RWPE1 (cell line): ENCODE measurements around the gene DIO3.

Experiments used
- CTCF ChIA-PET: fragments of 350-600 bp; sonication (Branson Sonifier 250); formaldehyde crosslinking; extraction: SDS; loops from one replicate; lab custom pipeline; 2021; lab: Yijun Ruan, JAX
- POLR2A ChIA-PET: fragments of 400-600 bp; formaldehyde crosslinking; extraction: SDS; loops from one replicate; lab custom pipeline; 2020; ENCODE audit warnings: antibody characterized with exemption; ENCODE audit not compliant: low non-redundant PET; lab: Yijun Ruan, JAX
- DNase-seq: peaks from one replicate; pipeline ENCODE4 v3.0.0; 2012; ENCODE audit warnings: low spot score
- H3K27ac ChIP-seq: fragments of 450-650 bp; 2 replicates; pipeline ENCODE4 v1.5.1; 2017
- CTCF ChIP-seq: fragments of 450-650 bp; conservative IDR thresholded peaks from 2 replicates; pipeline ENCODE4 v1.5.1; 2017; ENCODE audit warnings: low read depth, mild to moderate bottlenecking

Gene DIO3

GRCh38 chr14:101600336-101600890, 39.1 kb downstream of the DIO3 start:
- no peak overlapping the region for H3K27ac ChIP-seq
- CTCF ChIA-PET = interaction anchor here (0.5 to 0.6 kb wide), 3 partner anchors 25 to 318 kb away, joined by 3 to 9 read pairs (median 3); no protein-coding TSS in a partner anchor
- no peak for TF ChIP-seq CTCF
- DNase-seq = no peak
- POLR2A ChIA-PET = no interaction called here

GRCh38 chr14:101600891-101601605, 39.8 kb downstream of the DIO3 start:
- no peak for TF ChIP-seq CTCF
- CTCF ChIA-PET = no interaction called here
- POLR2A ChIA-PET = no interaction called here
- no peak for DNase-seq
- no peak overlapping the region for H3K27ac ChIP-seq

GRCh38 chr14:101601606-101602465, 40.5 kb downstream of the DIO3 start:
- no peak for DNase-seq
- POLR2A ChIA-PET = no interaction called here
- H3K27ac ChIP-seq = no peak overlapping the region
- CTCF ChIA-PET = interaction anchor here (0.5 kb wide), 1 partner anchor 749 kb away, joined by 3 read pairs; no protein-coding TSS in a partner anchor
- TF ChIP-seq CTCF = no peak

- TF ChIP-seq CTCF = no peak
- H3K27ac ChIP-seq = no peak overlapping the region
- CTCF ChIA-PET = interaction anchor here (0.5 kb wide), 1 partner anchor 750 kb away, joined by 3 read pairs; no protein-coding TSS in a partner anchor
- no peak for DNase-seq
- POLR2A ChIA-PET = no interaction called here
Measured at GRCh38 chr14:101602466-101602840, 41.2 kb downstream of the DIO3 start.

- H3K27ac ChIP-seq = no peak overlapping the region
- ChIA-PET POLR2A (no interaction called here), CTCF (no interaction called here)
- no peak for DNase-seq
- no peak for TF ChIP-seq CTCF
Measured at GRCh38 chr14:101603096-101603495, 41.8 kb downstream of the DIO3 start.

- no peak overlapping the region for H3K27ac ChIP-seq
- no peak for DNase-seq
- POLR2A ChIA-PET = no interaction called here
- no peak for TF ChIP-seq CTCF
- CTCF ChIA-PET = no interaction called here
Measured at GRCh38 chr14:101604228-101604934, 43.1 kb downstream of the DIO3 start.
